ENCODE results near the gene CRADD. TPM values are rescaled to one million over a fixed set of nuclear protein-coding genes. Genes with fewer than 3 reads are reported as not detected.
"Not testable (repeated sequence)": the region's sequence is repeated elsewhere in the genome, so short reads cannot be mapped to it uniquely, and the experiment has no call there.

Gene CRADD
- total RNA-seq, 4 donors from 2014 or later, result 51.0 to 86.3 (median 56.6) TPM

GRCh38 chr12:93751864-93752610 lies 74.9 kb downstream of the CRADD start:
- no peaks in the 10 kb centered on the region for H3K27me3 ChIP-seq
- DNase-seq (ENCODE audit: low spot score in 2 of 2), result no peak
- 90 to 94% methylated on average over 6 of the region's 6 CpGs for WGBS, 2 donors
- no peaks in the 10 kb centered on the region for H3K36me3 ChIP-seq
- no peak for TF ChIP-seq CTCF (IDR thresholded peaks at IDR 0.05)
- TF ChIP-seq EP300 (IDR thresholded peaks at IDR 0.05), result no peak
- no peak for TF ChIP-seq POLR2A (IDR thresholded peaks at IDR 0.05)
- no peak overlapping the region for H3K4me3 ChIP-seq
- H3K9me3 ChIP-seq, result peaks cover 0 to 5% (median 0%) of the 10 kb centered on the region in 4 donors
- H3K27ac ChIP-seq, result no peak overlapping the region
- peaks cover 0 to 19% (median 4%) of the 10 kb centered on the region in 4 donors for H3K4me1 ChIP-seq

GRCh38 chr12:93753285-93753684 lies 76.1 kb downstream of the CRADD start:
- H3K27me3 ChIP-seq, result no peaks in the 10 kb centered on the region
- TF ChIP-seq CTCF (IDR thresholded peaks at IDR 0.05) (no peak), POLR2A (IDR thresholded peaks at IDR 0.05) (no peak), EP300 (IDR thresholded peaks at IDR 0.05) (no peak)
- no peaks in the 10 kb centered on the region for H3K36me3 ChIP-seq
- no peak overlapping the region for H3K27ac ChIP-seq
- DNase-seq (ENCODE audit: low spot score in 2 of 2), result no peak
- H3K4me1 ChIP-seq, result peaks cover 0 to 24% (median 3%) of the 10 kb centered on the region in 4 donors
- no peak overlapping the region for H3K4me3 ChIP-seq
- peaks cover 0 to 5% (median 0%) of the 10 kb centered on the region in 4 donors for H3K9me3 ChIP-seq
- WGBS, 2 donors, result 96 to 97% methylated on average over 3 of the region's 3 CpGs

GRCh38 chr12:93753838-93754429 lies 76.8 kb downstream of the CRADD start:
- H3K9me3 ChIP-seq, result peaks cover 0 to 5% (median 0%) of the 10 kb centered on the region in 4 donors
- no peak overlapping the region for H3K4me3 ChIP-seq
- TF ChIP-seq EP300 (IDR thresholded peaks at IDR 0.05) (no peak), POLR2A (IDR thresholded peaks at IDR 0.05) (no peak), CTCF (IDR thresholded peaks at IDR 0.05) (no peak)
- H3K27me3 ChIP-seq, result no peaks in the 10 kb centered on the region
- DNase-seq (ENCODE audit: low spot score in 2 of 2), result no peak
- H3K4me1 ChIP-seq, result peaks cover 0 to 30% (median 8%) of the 10 kb centered on the region in 4 donors
- no peaks in the 10 kb centered on the region for H3K36me3 ChIP-seq
- 92 to 95% methylated on average over 3 of the region's 3 CpGs for WGBS, 2 donors
- H3K27ac ChIP-seq, result no peak overlapping the region

GRCh38 chr12:93754859-93755258 lies 77.7 kb downstream of the CRADD start:
- H3K27me3 ChIP-seq; H3K27ac ChIP-seq; H3K4me3 ChIP-seq; H3K9me3 ChIP-seq; DNase-seq (ENCODE audit: low spot score in 2 of 2); H3K36me3 ChIP-seq: not testable (repeated sequence)
- H3K4me1 ChIP-seq, result peaks cover 0 to 30% (median 12%) of the 10 kb centered on the region in 4 donors

DNA sequence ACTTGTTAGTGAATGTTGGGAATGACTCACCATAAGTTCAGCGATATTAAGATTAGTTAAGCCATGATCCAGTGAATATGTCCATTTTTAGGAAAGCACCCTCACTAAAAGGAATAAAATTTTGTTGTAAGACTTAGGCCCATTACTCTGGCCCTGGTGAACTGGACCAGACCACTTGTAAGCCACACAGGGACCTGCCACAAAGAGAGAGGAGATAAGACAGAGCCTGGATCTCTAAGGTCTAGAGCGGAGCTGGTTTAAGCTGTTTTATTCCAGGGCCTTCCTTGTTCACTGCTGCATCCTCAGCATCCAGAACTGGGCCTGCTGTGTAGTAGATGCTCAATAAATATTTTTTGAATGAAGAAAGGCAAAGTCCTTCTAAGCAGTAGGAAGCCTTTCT lies 79.1 kb downstream of the CRADD start:
- 95 to 100% methylated on average over 2 of the region's 2 CpGs for WGBS, 2 donors
- Histone ChIP-seq H3K27me3 (no peaks in the 10 kb centered on the region), H3K4me1 (peaks cover 0 to 26% (median 13%) of the 10 kb centered on the region in 4 donors), H3K36me3 (no peaks in the 10 kb centered on the region), H3K9me3 (peaks cover 0 to 5% (median 0%) of the 10 kb centered on the region in 4 donors), H3K27ac (no peak overlapping the region), H3K4me3 (no peak overlapping the region)
- no peak for DNase-seq (ENCODE audit: low spot score in 2 of 2)
- TF ChIP-seq POLR2A (IDR thresholded peaks at IDR 0.05) (no peak), EP300 (IDR thresholded peaks at IDR 0.05) (no peak), CTCF (IDR thresholded peaks at IDR 0.05) (no peak)
